ENCODE results near the gene FERMT3.

GRCh38 chr11:64220271-64220670 lies 13.8 kb downstream of the FERMT3 start:
- TF ChIP-seq POLR2AphosphoS5 (IDR thresholded peaks at IDR 0.05) (no peak), EP300 (IDR thresholded peaks at IDR 0.05) (no peak), POLR2A (IDR thresholded peaks at IDR 0.05) (no peak)
- TF ChIP-seq, protein P1, sequence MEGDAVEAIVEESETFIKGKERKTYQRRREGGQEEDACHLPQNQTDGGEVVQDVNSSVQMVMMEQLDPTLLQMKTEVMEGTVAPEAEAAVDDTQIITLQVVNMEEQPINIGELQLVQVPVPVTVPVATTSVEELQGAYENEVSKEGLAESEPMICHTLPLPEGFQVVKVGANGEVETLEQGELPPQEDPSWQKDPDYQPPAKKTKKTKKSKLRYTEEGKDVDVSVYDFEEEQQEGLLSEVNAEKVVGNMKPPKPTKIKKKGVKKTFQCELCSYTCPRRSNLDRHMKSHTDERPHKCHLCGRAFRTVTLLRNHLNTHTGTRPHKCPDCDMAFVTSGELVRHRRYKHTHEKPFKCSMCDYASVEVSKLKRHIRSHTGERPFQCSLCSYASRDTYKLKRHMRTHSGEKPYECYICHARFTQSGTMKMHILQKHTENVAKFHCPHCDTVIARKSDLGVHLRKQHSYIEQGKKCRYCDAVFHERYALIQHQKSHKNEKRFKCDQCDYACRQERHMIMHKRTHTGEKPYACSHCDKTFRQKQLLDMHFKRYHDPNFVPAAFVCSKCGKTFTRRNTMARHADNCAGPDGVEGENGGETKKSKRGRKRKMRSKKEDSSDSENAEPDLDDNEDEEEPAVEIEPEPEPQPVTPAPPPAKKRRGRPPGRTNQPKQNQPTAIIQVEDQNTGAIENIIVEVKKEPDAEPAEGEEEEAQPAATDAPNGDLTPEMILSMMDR (IDR thresholded peaks at IDR 0.05), result no peak
